ENCODE data around the gene PHF8. TPM values are rescaled to one million over a fixed set of nuclear protein-coding genes. Genes with fewer than 3 reads are reported as not detected.

Gene PHF8
- total RNA-seq, 1 donor from 2014 or later, result 9.0 TPM

DNA sequence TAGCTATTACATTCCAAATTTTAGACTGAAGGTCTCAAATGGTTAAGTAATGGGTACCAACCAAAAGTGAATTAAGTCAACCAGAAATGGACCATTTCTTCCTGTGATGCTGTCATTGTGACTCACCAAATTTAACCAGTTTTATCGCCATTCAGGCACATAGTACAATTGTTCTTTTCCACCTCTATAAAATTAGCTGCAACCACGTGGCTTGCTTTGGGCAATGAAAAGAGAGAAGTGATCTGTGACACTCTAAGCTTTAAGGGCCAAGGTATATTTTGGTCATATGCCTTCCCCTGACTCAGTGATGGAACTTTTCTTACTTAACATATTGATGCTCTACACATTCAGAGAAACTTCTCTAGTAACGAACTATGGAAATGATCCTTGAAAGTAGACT lies 20.3 kb upstream of the PHF8 start:
- TF ChIP-seq, protein P1, sequence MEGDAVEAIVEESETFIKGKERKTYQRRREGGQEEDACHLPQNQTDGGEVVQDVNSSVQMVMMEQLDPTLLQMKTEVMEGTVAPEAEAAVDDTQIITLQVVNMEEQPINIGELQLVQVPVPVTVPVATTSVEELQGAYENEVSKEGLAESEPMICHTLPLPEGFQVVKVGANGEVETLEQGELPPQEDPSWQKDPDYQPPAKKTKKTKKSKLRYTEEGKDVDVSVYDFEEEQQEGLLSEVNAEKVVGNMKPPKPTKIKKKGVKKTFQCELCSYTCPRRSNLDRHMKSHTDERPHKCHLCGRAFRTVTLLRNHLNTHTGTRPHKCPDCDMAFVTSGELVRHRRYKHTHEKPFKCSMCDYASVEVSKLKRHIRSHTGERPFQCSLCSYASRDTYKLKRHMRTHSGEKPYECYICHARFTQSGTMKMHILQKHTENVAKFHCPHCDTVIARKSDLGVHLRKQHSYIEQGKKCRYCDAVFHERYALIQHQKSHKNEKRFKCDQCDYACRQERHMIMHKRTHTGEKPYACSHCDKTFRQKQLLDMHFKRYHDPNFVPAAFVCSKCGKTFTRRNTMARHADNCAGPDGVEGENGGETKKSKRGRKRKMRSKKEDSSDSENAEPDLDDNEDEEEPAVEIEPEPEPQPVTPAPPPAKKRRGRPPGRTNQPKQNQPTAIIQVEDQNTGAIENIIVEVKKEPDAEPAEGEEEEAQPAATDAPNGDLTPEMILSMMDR (IDR thresholded peaks at IDR 0.05; ENCODE audit: borderline replicate concordance), result no peak
- DNase-seq, result no peak
- Histone ChIP-seq H3K4me3 (no peak overlapping the region), H3K9me3 (replicated peaks) (no peaks in the 10 kb centered on the region), H3K4me1 (no peaks in the 10 kb centered on the region), H3K27me3 (ENCODE audit: low read depth) (no peaks in the 10 kb centered on the region), H3K36me3 (no peaks in the 10 kb centered on the region), H3K27ac (replicated peaks) (no peak overlapping the region)
- intact Hi-C loops (cut with micrococcal nuclease), result no loop called here

DNA sequence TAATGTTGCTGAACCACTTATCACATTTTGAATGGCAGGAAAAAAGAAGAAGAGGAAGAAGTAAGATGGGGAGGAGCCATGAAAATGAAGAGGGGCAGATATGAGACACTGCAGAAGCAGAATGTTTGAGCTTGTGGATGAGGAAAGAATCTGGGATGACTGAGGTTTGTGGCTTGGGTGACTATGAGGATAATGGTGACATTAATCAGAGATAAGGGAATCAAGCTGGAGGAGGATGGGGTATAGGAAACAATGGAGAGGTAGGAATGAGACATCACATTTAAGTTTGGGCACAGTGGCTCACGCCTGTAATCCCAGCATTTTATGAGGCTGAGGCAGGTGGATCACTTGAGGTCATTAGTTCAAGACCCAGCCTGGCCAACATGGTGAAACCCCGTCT lies 19.1 kb upstream of the PHF8 start:
- no peak overlapping the region for H3K27ac ChIP-seq (replicated peaks)
- intact Hi-C loops (cut with micrococcal nuclease), result no loop called here
- H3K27me3 ChIP-seq (ENCODE audit: low read depth), result no peaks in the 10 kb centered on the region
- TF ChIP-seq, protein P1 (IDR thresholded peaks at IDR 0.05; ENCODE audit: borderline replicate concordance), result no peak
- H3K9me3 ChIP-seq (replicated peaks), result no peaks in the 10 kb centered on the region
- H3K36me3 ChIP-seq, result no peaks in the 10 kb centered on the region
- DNase-seq, result no peak
- no peaks in the 10 kb centered on the region for H3K4me1 ChIP-seq
- no peak overlapping the region for H3K4me3 ChIP-seq

DNA sequence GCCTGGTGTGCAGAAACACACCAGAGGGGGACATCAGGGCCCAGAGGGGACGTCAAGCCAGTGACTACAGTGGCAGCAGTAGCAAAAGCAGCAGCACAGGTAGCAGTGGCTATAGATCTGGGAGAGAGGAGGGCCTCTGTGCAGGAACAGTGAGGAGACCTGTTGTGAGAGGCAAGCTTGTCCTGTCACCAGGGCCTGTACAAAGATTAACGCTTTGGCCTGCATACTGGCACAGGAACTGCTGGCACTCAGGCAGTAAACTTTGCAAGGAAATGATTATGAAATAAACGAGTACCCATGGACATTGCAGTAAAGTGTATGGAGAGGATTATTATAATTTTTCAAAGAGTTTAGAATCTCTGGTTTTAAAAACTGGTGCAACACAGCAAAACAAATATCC lies 5.5 kb upstream of the PHF8 start:
- Histone ChIP-seq H3K4me1 (no peaks in the 10 kb centered on the region), H3K27ac (replicated peaks) (peak overlapping the region; percentile 59), H3K9me3 (replicated peaks) (no peaks in the 10 kb centered on the region), H3K36me3 (no peaks in the 10 kb centered on the region), H3K27me3 (ENCODE audit: low read depth) (no peaks in the 10 kb centered on the region), H3K4me3 (no peak overlapping the region)
- DNase-seq, result no peak
- intact Hi-C loops (cut with micrococcal nuclease), result no loop called here
- TF ChIP-seq, protein P1 (IDR thresholded peaks at IDR 0.05; ENCODE audit: borderline replicate concordance), result no peak

DNA sequence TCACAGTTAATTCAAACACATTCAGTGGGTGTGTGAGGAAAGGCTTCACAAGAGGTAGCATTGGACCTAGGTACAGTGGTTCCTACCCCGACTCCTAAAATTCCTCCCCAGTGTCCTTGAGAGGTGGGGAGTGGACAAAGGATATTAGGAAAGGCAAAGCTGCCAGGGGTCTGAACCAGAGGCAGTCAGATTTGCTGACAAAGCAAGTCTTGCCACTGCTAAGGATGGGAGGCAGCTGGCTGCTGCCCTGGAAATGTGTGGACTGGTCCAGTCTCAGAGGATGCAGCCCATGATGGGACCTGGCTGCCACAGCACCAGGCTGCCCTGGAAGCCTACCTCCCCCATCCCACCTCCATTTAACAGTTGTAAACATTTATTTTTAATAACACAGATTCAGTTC lies 4.1 kb upstream of the PHF8 start:
- Histone ChIP-seq H3K27me3 (ENCODE audit: low read depth) (no peaks in the 10 kb centered on the region), H3K9me3 (replicated peaks) (no peaks in the 10 kb centered on the region), H3K36me3 (no peaks in the 10 kb centered on the region), H3K4me3 (no peak overlapping the region), H3K4me1 (no peaks in the 10 kb centered on the region), H3K27ac (replicated peaks) (no peak overlapping the region)
- no peak for DNase-seq
- intact Hi-C loops (cut with micrococcal nuclease), result no loop called here
- TF ChIP-seq, protein P1 (IDR thresholded peaks at IDR 0.05; ENCODE audit: borderline replicate concordance), result no peak

DNA sequence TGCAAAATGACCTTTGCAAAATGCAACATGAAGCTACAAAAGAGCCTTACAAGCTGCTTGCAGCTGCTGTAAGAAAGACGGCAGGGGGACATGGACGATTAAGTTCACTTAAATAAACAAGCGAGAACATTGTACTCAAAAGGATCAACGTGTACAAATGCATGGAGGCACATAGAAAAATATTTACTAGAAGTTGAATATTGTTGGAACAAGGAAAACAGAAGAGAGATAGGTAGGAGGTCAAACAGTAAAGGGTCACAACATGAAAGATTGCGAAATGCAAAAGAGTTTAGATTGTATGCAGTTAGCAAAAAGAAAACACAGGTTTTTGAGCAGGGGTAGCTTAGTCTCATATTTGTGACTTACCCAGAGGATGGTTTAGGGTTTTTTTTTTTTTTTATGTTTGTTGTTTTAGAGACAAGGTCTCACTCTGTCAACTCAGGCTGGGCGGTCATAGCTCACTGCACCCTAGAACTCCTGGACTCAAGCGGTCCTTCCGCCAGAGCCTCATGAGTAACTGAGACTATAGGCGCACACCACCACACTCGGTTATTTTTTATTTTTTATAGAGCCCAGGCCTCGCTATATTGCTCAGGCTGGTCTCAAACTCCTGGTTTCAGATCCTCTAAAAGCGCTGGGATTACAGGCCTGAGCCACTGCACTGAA lies 1.4 kb upstream of the PHF8 start:
- Histone ChIP-seq H3K36me3 (peaks cover 8% of the 10 kb centered on the region), H3K9me3 (replicated peaks) (no peaks in the 10 kb centered on the region), H3K4me3 (no peak overlapping the region), H3K27me3 (ENCODE audit: low read depth) (no peaks in the 10 kb centered on the region), H3K4me1 (peaks cover 4% of the 10 kb centered on the region), H3K27ac (replicated peaks) (peak overlapping the region; percentile 94)
- intact Hi-C loops (cut with micrococcal nuclease), result no loop called here
- TF ChIP-seq, protein P1 (IDR thresholded peaks at IDR 0.05; ENCODE audit: borderline replicate concordance), result no peak
- DNase-seq, result no peak

Data from left ventricle myocardium inferior (tissue), 1 donor.